ENCODE results near the gene CDK6.

CDK6 gene

GRCh38 chr7:92699966-92700514 lies 136.3 kb downstream of the CDK6 start:
- TF ChIP-seq CTCF (IDR thresholded peaks at IDR 0.05; ENCODE audit: low read length, missing control alignments): no peak
- DNase-seq (ENCODE audit: low read depth): no peak
- no peak overlapping the region for H3K4me3 ChIP-seq (replicated peaks; ENCODE audit: low read depth, low read length)

DNA sequence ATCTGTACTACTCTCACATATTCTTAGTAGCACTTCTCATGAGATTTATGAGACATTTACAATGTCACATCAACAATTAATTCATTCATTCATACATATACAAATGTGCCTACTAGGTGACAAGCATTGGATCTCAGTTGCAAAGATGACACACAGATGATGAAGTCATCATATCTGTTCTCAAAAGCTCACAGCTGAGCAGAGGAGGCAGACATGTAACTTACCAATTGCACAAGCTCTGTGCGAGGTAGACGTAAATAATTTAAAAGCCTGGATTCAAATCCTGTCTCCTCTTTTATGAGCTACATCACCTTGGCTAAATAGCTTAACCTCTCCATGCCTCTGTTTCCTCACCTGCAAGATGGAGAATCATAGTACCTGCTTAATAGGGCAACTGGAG lies 136.8 kb downstream of the CDK6 start:
- no peak overlapping the region for H3K4me3 ChIP-seq (replicated peaks; ENCODE audit: low read depth, low read length)
- no peak for TF ChIP-seq CTCF (IDR thresholded peaks at IDR 0.05; ENCODE audit: low read length, missing control alignments)
- DNase-seq (ENCODE audit: low read depth): no peak

DNA sequence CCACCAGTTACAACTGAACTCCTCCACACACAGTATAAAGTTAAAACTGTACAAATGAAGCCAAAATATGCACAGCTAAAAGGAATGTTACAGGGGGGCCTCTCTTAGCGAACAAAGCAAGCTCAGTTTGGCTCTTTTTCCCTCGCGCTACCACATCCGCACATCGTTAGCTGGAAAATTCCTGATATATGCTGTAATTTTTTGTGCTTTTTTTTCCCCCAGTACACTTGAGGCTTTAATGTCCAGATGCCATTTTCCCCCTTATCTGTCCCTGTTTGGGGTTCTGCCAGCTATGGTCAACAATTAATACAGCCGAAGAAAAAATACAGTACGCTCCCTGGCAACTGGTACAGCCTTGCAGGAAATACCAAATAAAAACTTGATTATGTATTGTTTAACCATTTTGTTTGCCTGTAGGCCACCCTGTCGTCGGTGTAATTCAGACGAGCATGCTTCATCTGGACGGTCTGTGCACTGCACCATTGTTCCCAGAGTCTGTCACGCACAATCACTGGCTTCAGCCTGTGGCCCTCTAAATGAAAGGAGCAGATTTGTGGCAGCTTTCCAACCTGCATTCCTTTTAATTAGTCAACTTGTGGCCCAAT lies 138.0 kb downstream of the CDK6 start:
- TF ChIP-seq CTCF (IDR thresholded peaks at IDR 0.05; ENCODE audit: low read length, missing control alignments): peak; percentile 8
- peak overlapping the region; percentile 26 for H3K4me3 ChIP-seq (replicated peaks; ENCODE audit: low read depth, low read length)
- peak; percentile 95 for DNase-seq (ENCODE audit: low read depth)

DNA sequence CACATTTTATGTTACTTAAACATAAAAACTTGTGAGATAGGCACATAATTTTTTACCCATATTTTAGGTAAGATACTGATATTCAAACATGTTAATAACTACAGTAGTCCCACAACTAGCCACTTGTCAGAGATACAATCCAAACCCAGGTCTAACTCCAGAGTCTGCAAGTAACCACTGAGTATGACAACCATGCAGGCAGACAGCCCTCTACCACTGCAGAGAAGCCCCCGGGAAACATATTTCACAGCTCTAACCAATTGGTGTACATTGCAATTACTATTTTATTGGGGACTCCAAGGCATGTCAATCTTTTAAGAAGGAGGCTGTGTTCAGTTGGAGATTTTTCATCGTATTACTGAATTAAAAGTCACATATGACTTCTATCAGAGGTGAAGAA lies 139.0 kb downstream of the CDK6 start:
- no peak for DNase-seq (ENCODE audit: low read depth)
- no peak overlapping the region for H3K4me3 ChIP-seq (replicated peaks; ENCODE audit: low read depth, low read length)
- no peak for TF ChIP-seq CTCF (IDR thresholded peaks at IDR 0.05; ENCODE audit: low read length, missing control alignments)

DNA sequence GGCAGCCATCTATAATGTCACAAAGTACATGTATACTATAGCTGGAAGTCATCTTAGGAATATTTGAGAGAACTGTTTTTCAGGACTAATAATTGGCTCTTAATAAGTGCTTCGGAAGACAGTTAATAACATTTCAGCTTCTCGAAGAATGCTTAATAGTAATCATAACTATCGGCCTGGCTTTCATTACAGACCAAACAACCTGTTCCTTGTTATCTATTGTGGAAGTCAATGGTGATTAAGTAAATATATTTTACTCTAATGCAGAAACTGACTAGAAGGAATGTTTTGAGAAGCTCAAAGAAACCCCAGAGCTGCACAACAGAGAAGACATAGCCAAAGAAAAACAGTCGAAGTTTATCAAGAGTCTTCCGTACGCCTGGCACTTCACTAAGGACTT lies 139.4 kb downstream of the CDK6 start:
- no peak for DNase-seq (ENCODE audit: low read depth)
- TF ChIP-seq CTCF (IDR thresholded peaks at IDR 0.05; ENCODE audit: low read length, missing control alignments): no peak

GRCh38 chr7:92696584-92696983 lies 139.8 kb downstream of the CDK6 start:
- no peak for TF ChIP-seq CTCF (IDR thresholded peaks at IDR 0.05; ENCODE audit: low read length, missing control alignments)
- H3K4me3 ChIP-seq (replicated peaks; ENCODE audit: low read depth, low read length): no peak overlapping the region
- no peak for DNase-seq (ENCODE audit: low read depth)

More for the DNA sequence above, 139.4 kb downstream of the CDK6 start:
- no peak overlapping the region for H3K4me3 ChIP-seq (replicated peaks; ENCODE audit: low read depth, low read length)

Data from fibroblast of pulmonary artery (primary cell).